Measurements from ENCODE around the gene SCLT1.

The SCLT1 gene

DNA sequence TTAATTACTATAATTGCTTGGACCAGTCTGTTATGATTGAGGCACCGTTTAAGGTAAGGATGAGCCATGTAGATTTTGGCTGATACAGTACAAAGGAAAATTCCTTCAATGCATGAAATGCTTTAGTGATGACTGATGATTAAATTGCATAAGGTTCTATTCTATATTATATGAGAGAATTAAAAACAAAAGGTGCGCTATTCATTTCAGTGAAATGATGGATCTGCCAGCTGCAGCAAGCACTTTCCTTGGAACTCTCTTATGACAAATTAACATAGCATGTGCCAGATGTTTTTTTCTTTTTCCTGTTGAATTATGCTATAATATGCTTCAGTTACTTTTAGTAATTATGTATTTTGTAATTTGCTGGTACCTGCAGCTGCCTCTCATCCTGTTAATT lies 185.4 kb downstream of the SCLT1 start:
- no peak overlapping the region for H3K27ac ChIP-seq

DNA sequence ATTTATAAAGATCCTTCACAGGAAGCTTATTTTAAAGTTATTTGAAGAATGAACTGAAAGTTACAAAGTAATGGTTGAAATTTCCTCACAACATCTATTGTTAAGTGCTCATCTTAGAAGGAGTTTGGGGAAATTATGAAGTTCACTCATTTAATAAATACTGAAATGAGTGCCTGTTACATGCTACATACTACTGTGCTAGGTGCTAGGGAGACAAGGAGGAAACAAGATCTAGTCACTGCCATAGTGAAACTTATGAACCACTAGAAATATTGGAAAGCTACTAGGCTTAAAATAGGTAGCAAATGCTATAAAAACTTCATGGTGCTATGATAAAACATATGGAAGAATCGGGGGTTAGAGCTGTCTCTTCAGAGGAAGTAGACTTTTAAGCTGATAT lies 186.8 kb downstream of the SCLT1 start:
- H3K27ac ChIP-seq, result no peak overlapping the region
- TF ChIP-seq, protein P1, sequence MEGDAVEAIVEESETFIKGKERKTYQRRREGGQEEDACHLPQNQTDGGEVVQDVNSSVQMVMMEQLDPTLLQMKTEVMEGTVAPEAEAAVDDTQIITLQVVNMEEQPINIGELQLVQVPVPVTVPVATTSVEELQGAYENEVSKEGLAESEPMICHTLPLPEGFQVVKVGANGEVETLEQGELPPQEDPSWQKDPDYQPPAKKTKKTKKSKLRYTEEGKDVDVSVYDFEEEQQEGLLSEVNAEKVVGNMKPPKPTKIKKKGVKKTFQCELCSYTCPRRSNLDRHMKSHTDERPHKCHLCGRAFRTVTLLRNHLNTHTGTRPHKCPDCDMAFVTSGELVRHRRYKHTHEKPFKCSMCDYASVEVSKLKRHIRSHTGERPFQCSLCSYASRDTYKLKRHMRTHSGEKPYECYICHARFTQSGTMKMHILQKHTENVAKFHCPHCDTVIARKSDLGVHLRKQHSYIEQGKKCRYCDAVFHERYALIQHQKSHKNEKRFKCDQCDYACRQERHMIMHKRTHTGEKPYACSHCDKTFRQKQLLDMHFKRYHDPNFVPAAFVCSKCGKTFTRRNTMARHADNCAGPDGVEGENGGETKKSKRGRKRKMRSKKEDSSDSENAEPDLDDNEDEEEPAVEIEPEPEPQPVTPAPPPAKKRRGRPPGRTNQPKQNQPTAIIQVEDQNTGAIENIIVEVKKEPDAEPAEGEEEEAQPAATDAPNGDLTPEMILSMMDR (conservative IDR thresholded peaks at IDR 0.05), result no peak

More for the DNA sequence above, 185.4 kb downstream of the SCLT1 start:
- TF ChIP-seq, protein P1 (conservative IDR thresholded peaks at IDR 0.05), result no peak

DNA sequence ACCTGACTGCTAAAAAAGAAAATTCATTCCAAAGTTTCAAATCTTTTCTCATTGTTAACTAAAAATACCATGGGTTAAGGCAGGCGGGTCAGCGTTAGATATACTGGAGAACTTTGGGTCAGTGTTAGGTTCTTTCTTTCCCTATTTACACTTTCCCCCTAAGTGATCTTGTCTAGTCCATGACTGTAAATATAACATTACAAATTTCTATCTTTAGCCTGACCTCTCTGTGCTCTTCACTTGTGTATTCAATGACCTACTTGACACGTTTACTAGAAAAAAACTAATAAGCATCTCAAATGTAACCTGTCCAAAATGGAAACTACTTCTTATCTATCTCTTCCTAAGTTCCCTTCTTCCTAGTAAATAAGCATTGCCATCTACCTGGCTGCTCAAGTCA lies 188.5 kb downstream of the SCLT1 start:
- H3K27ac ChIP-seq, result no peak overlapping the region
- TF ChIP-seq, protein P1 (conservative IDR thresholded peaks at IDR 0.05), result no peak

DNA sequence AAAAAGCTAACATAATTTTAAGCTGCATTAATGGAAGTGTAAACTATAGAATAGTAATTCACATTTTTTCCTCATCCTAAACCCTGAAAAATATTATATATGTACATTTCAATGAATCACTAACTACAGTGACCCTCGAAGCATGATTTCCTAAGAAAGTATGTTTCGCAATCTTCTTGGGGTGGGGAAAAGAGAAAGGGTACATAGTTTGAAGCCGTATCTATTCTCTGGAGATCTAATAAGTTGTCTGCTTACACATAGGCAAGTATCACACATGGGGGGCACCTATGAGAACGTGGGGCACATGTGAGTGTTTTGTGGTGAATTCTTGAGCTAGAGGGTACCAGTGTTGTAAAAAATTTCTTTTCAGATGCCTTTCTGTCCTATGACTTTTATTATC lies 212.7 kb downstream of the SCLT1 start:
- H3K27ac ChIP-seq, result no peak overlapping the region
- TF ChIP-seq, protein P1 (conservative IDR thresholded peaks at IDR 0.05), result no peak

DNA sequence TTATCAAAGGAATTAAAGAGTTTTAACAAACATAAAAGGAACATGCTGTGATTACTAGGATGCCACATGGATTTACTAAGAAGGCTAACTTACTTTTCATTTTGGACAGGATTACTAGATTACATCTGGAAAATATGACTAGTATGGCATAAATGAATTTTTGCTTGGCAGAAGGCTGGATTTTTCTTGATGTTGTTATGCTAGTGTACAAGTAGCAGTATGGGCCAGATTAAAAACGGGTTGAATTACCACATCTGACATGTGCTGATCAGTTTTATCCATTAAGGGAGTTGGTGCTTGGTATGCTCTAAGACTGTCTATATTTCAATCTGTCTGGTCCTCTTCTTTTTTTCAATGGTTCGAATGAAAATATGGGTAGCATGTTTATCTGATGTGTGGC lies 213.4 kb downstream of the SCLT1 start:
- TF ChIP-seq, protein P1 (conservative IDR thresholded peaks at IDR 0.05), result no peak
- no peak overlapping the region for H3K27ac ChIP-seq

DNA sequence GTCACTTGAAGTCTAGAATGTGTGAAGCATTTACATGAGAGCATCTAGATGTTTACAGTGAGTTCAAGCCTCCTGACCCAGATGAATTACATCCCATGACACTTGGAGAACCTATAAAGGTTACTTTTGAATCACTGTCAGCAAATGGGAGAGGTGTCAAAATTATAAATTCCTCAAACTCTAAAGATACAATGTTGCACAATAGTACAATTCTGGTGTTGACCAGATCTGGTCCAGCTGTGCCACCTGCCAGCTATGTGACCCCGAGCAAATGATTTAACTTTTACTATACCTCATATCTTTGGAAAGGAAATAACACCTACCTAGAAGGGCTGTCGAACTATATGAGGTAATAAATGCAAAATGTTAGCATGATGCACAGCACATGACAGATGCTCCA lies 214.1 kb downstream of the SCLT1 start:
- H3K27ac ChIP-seq, result no peak overlapping the region

DNA sequence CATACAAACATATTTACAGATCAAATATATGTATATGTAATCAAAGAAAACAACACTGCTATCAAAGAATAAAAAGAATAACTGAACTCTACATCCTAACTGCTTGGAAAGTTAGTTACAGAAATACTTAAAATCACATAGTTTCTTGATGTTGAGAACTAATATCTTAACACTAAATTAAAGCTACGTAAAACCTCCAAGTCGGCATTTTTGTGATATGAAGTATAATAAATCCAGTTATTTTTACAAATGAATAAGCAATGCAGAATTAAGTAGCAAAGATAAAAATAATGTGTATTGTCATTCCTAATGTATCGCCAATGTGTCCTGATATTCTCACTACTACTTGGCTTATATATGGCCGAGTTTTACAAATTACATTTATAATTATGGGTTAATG lies 215.4 kb downstream of the SCLT1 start:
- TF ChIP-seq, protein P1 (conservative IDR thresholded peaks at IDR 0.05), result no peak
- H3K27ac ChIP-seq, result no peak overlapping the region

More for the DNA sequence above, 214.1 kb downstream of the SCLT1 start:
- TF ChIP-seq, protein P1 (conservative IDR thresholded peaks at IDR 0.05), result no peak

DNA sequence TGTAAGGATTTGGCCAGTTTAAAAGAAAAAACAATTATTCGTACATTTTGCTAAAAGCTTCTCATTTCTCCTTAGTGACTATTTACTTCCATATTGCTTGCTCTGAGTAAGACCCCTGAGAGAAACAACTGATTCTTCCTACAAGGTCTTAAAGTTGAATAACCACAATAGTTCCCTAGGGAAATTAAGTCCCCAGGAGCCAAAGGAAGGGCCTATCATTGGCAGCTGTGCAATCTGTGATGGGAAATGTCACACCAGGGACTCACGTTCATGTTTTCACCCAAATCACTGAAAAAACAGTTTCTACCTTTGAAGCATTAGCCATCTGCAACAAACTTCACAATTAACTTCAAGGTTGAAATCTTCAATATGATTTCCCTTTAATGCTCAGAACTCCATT lies 217.1 kb downstream of the SCLT1 start:
- TF ChIP-seq, protein P1 (conservative IDR thresholded peaks at IDR 0.05), result no peak
- no peak overlapping the region for H3K27ac ChIP-seq

All from VCaP (cell line).